SK-N-SH treated with all-trans-retinoic acid at 6 μM for 48 hours (cell line): ENCODE data around the gene WEE2.

Source experiments
- RARB ChIP-seq: fragments of 250-450 bp; sonication (Bioruptor Pico); IDR thresholded peaks from 2 replicates; pipeline ENCODE4 v1.8.0; 2021; ENCODE audit warnings: mild to moderate bottlenecking, moderate library complexity
- ZNF565 ChIP-seq: fragments of 450-650 bp; formaldehyde crosslinking; conservative IDR thresholded peaks from 2 replicates; pipeline ENCODE4 v1.5.0; 2020; ENCODE audit warnings: low read depth, mild to moderate bottlenecking, moderate library complexity
- ZNF70 ChIP-seq: fragments of 450-650 bp; formaldehyde crosslinking; IDR thresholded peaks from 2 replicates; pipeline ENCODE4 v1.5.0; 2020; ENCODE audit warnings: mild to moderate bottlenecking, moderate library complexity
- TF ChIP-seq, protein P1 (sequence below): fragments of 250-450 bp; sonication (Bioruptor Pico); IDR thresholded peaks from 2 replicates; pipeline ENCODE4 v1.8.0; 2020; ENCODE audit warnings: mild to moderate bottlenecking, moderate library complexity, borderline replicate concordance
- TF ChIP-seq, protein P2 (sequence below): fragments of 250-450 bp; sonication (Bioruptor Pico); IDR thresholded peaks from 2 replicates; pipeline ENCODE4 v1.5.1; 2020; ENCODE audit warnings: low read depth, mild to moderate bottlenecking, moderate library complexity

DNA sequence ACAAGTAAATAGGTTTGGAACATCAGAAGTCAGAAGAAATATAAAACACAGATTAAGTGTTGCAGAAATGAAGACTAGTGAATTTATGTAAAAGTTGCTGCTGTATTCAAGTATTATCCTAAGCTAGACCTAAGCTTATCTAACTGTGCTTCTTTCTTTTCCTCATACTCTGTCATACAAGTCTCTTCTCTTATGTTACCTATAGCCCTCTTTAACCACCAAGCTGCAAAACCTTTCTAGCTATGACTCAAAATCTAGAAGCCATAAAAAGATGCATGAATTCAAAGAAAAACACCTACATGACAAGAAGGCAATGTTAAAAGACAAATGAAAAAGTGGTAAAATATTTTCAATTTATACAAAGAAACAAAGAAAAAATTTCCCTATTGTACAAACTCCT, 29.1 kb upstream of the WEE2 start:
- TF ChIP-seq RARB (CRISPR knock-in tag) (no peak), ZNF70 (CRISPR knock-in tag) (no peak), ZNF565 (no peak)
- TF ChIP-seq, protein P1, sequence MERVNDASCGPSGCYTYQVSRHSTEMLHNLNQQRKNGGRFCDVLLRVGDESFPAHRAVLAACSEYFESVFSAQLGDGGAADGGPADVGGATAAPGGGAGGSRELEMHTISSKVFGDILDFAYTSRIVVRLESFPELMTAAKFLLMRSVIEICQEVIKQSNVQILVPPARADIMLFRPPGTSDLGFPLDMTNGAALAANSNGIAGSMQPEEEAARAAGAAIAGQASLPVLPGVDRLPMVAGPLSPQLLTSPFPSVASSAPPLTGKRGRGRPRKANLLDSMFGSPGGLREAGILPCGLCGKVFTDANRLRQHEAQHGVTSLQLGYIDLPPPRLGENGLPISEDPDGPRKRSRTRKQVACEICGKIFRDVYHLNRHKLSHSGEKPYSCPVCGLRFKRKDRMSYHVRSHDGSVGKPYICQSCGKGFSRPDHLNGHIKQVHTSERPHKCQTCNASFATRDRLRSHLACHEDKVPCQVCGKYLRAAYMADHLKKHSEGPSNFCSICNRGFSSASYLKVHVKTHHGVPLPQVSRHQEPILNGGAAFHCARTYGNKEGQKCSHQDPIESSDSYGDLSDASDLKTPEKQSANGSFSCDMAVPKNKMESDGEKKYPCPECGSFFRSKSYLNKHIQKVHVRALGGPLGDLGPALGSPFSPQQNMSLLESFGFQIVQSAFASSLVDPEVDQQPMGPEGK (CRISPR knock-in tag), result no peak
- TF ChIP-seq, protein P2, sequence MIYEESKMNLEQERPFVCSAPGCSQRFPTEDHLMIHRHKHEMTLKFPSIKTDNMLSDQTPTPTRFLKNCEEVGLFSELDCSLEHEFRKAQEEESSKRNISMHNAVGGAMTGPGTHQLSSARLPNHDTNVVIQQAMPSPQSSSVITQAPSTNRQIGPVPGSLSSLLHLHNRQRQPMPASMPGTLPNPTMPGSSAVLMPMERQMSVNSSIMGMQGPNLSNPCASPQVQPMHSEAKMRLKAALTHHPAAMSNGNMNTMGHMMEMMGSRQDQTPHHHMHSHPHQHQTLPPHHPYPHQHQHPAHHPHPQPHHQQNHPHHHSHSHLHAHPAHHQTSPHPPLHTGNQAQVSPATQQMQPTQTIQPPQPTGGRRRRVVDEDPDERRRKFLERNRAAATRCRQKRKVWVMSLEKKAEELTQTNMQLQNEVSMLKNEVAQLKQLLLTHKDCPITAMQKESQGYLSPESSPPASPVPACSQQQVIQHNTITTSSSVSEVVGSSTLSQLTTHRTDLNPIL (CRISPR knock-in tag), result no peak
